Measurements from ENCODE around the gene AZI2. TPM values are rescaled to one million over a fixed set of nuclear protein-coding genes. Genes with fewer than 3 reads are reported as not detected.

Gene AZI2
- total RNA-seq, 4 donors from 2014 or later = 27.6 to 90.9 (median 59.2) TPM

DNA sequence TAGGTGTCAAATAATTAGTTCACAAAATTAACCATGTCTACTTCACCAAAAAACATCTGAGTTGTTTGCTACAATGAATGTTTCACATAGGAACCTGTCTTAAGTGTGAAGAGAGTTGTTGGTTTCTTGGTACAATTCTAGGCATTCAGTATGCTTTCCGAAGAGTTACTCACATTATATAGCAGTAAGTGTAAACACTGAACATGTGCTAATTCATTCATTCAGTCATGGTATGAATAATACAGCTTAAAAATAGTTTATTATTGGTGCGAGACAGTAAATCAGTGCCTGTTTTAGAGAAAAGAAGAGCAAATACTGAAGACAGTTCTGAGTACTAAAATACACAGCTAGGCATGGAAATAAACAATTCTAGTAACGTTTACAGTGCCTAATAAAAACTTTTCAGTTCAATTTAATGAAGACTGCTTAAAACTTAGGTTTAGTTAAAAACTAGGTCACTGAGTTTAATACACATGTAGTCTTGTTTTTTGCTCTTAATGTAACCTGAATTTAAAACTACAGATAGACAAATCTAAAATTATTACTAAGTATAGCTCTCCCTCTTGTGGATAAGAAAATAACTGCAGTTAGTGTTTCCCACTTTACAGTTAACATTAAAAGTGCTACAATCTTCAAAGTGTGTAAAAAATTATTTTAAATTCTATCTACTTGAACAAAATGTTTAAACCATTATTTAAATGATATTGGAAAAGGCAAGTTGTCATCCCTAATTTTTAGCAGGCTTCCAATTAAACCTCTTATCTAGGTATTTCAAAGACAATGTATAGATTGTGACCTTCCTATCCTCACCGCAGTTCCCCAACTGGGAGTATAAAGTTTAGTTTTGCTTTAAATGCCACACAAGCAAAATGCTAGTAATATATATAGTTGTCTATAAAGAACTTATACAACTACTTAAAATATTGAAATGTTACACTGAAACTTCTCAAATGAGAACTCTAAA is 20.2 kb downstream of the AZI2 start:
- Histone ChIP-seq H3K9me3 (no peaks in the 10 kb centered on the region), H3K27ac (no peak overlapping the region), H3K4me1 (peaks cover 0 to 7% of the 10 kb centered on the region in 2 donors), H3K4me3 (no peak overlapping the region), H3K27me3 (no peaks in the 10 kb centered on the region), H3K36me3 (peaks cover 0 to 38% of the 10 kb centered on the region in 2 donors)
- ATAC-seq (no peak), DNase-seq (no peak)
- intact Hi-C loops (cut with DNase I; ENCODE audit: low total_unique reads) (loop anchor here (5.0 kb wide), 1 partner anchor 616 kb away; no protein-coding TSS in a partner anchor), in situ Hi-C loops (cut with MboI; ENCODE audit: low sequenced_read_pairs in 4 of 4) (loop anchor here in 1 of 4 donors (10.0 kb wide), 1 partner anchor 614 kb away; no protein-coding TSS in a partner anchor)
- TF ChIP-seq POLR2A (IDR thresholded peaks at IDR 0.05) (no peak), CTCF (IDR thresholded peaks at IDR 0.05 in 4 of 5, conservative IDR thresholded peaks at IDR 0.05 in 1 of 5) (peak; percentile 25 to 75 (median 68))

GRCh38 chr3:28326458-28326926 is 22.1 kb downstream of the AZI2 start:
- intact Hi-C loops (cut with DNase I; ENCODE audit: low total_unique reads) = loop anchor here (5.0 kb wide), 1 partner anchor 614 kb away; no protein-coding TSS in a partner anchor
- no peak for DNase-seq
- Histone ChIP-seq H3K9me3 (no peaks in the 10 kb centered on the region), H3K4me3 (no peak overlapping the region), H3K4me1 (peaks cover 0 to 7% of the 10 kb centered on the region in 2 donors), H3K27ac (no peak overlapping the region), H3K36me3 (peaks cover 0 to 34% of the 10 kb centered on the region in 2 donors), H3K27me3 (no peaks in the 10 kb centered on the region)
- no peak for ATAC-seq
- TF ChIP-seq POLR2A (IDR thresholded peaks at IDR 0.05) = no peak
- TF ChIP-seq CTCF (IDR thresholded peaks at IDR 0.05 in 4 of 5, conservative IDR thresholded peaks at IDR 0.05 in 1 of 5) = no peak
- in situ Hi-C loops (cut with MboI; ENCODE audit: low sequenced_read_pairs in 4 of 4) = loop anchor here in 1 of 4 donors (10.0 kb wide), 1 partner anchor 612 kb away; no protein-coding TSS in a partner anchor

DNA sequence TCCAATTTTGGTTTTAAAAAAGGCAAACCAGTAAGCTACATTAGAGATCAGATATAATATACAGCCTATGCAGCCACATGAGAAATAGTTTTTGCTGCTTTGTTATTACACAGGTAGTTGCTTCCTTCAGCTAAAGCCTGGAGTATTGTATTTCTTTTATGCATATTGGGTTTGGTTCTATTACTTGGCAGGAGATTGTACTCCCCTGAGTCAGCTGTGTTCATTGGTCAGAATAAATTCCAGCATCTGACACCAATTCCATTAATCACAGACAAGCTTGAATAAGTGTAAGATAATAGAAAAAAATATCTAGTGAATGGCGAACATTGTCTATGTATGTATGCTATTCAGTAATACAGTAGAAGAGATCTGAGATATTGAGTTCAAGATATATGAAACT is 26.2 kb downstream of the AZI2 start:
- no peak overlapping the region for H3K27ac ChIP-seq
- in situ Hi-C loops (cut with MboI; ENCODE audit: low sequenced_read_pairs in 4 of 4) (loop anchor here in 2 of 4 donors (10.0 to 25.0 kb wide), 2 partner anchors 608 to 610 kb away; partner anchors contain the start of gene EOMES (in 1 of the 2)), intact Hi-C loops (cut with DNase I; ENCODE audit: low total_unique reads) (no loop called here)
- DNase-seq (no peak), ATAC-seq (no peak)
- TF ChIP-seq CTCF (IDR thresholded peaks at IDR 0.05 in 4 of 5, conservative IDR thresholded peaks at IDR 0.05 in 1 of 5) = no peak
- no peak for TF ChIP-seq POLR2A (IDR thresholded peaks at IDR 0.05)
- H3K4me1 ChIP-seq = peaks cover 0 to 7% of the 10 kb centered on the region in 2 donors
- no peaks in the 10 kb centered on the region for H3K27me3 ChIP-seq
- H3K4me3 ChIP-seq = no peak overlapping the region
- H3K36me3 ChIP-seq = peaks cover 0 to 28% of the 10 kb centered on the region in 2 donors
- no peaks in the 10 kb centered on the region for H3K9me3 ChIP-seq

- Histone ChIP-seq H3K9me3 (no peaks in the 10 kb centered on the region), H3K4me3 (no peak overlapping the region), H3K27ac (no peak overlapping the region), H3K36me3 (peaks cover 0 to 28% of the 10 kb centered on the region in 2 donors), H3K27me3 (no peaks in the 10 kb centered on the region), H3K4me1 (peaks cover 0 to 2% of the 10 kb centered on the region in 2 donors)
- TF ChIP-seq CTCF (IDR thresholded peaks at IDR 0.05 in 4 of 5, conservative IDR thresholded peaks at IDR 0.05 in 1 of 5) (no peak), POLR2A (IDR thresholded peaks at IDR 0.05) (no peak)
- intact Hi-C loops (cut with DNase I; ENCODE audit: low total_unique reads) = no loop called here
- no peak for ATAC-seq
- DNase-seq = no peak
- in situ Hi-C loops (cut with MboI; ENCODE audit: low sequenced_read_pairs in 4 of 4) = loop anchor here in 2 of 4 donors (10.0 to 25.0 kb wide), 2 partner anchors 606 to 609 kb away; partner anchors contain the start of gene EOMES (in 1 of the 2)
These were observed 27.6 kb downstream of the AZI2 start for GRCh38 chr3:28320981-28321380.

Data from gastrocnemius medialis (tissue), 4 donors.